NOMO-1 (cell line): Measurements from ENCODE around the gene CPEB3.

Source experiments
- DNase-seq, 2 experiments: peaks; one replicate each; lab custom pipeline; 2025; ENCODE audit not compliant: unreplicated experiment in 2 of 2; lab: John Stamatoyannopoulos, UW

Gene CPEB3

GRCh38 chr10:92110039-92110794 is 180.7 kb downstream of the CPEB3 start:
- DNase-seq: peak in 1 of 2 experiments; percentile 40

DNA sequence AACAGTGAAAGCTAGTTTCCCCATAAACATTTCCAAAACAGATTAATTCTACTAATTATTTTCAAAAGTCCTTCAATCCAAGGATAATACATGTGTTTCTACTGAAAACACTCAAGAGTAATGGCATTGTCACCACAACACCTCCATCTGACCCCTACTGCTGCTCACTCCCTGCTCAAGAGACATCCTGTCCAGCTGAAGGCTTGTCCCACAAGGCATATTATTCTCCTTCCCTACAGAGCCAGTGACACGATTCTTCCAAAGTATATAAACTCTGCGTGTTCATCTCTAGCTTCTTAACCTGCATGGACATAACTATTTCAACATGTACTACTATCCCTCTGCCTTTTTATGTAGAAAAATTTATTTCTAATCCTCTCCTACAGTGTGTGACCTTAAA is 182.1 kb downstream of the CPEB3 start:
- no peak for DNase-seq

DNA sequence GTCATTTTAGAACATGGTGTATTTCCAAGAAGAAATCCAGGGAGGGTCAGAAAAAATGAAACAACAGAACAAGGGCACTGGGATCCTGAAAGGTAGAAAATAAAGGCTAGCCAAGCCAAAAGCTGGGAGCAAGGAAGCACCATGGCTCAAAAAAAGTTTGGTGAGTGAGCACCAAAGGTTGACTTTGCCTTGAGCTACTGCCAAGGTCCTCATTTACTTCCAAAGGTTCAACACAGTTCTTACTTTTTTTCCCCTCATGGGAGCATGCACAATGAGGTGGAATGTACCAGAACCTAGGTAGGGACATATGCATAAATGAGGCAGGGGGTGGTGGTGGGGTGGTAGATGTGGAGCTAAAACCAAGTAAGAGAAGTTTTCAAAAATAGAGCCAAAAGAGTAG is 182.8 kb downstream of the CPEB3 start:
- DNase-seq: no peak

DNA sequence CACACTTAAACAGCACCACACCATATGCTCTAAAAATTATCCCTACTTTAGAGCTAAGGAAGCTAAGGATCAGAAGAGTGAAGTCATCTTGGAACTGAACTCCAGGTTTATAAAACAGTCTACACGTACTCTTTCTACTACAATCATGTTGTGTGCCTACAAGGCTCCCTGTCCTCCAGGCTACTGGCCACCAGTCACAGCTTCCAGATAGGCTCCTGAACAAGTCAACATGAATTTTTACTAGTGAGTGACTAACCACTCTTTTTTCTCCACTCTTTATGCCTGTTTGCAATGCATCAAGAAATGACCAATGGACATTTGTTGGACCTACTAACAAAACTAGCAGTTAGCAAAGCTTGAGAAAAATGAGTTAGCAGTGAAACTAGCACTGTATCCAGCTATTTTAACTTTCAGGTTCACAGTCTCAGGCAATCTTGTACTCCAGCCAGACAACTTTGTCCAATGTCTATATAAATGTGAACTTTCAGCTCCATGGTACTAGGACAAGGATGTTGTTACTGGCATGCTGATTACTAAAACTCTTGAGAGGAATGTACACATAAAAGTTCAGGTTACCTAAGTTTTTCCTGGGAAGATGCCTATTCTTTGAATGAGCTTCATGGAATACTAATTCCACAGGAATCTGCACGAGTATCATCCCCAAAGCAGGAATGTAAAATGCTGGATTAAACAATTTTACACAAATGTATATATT is 187.3 kb downstream of the CPEB3 start:
- no peak for DNase-seq

GRCh38 chr10:92102601-92103213 is 188.2 kb downstream of the CPEB3 start:
- DNase-seq: no peak

- no peak for DNase-seq
Measured at GRCh38 chr10:92094960-92095359, 195.9 kb downstream of the CPEB3 start.

DNA sequence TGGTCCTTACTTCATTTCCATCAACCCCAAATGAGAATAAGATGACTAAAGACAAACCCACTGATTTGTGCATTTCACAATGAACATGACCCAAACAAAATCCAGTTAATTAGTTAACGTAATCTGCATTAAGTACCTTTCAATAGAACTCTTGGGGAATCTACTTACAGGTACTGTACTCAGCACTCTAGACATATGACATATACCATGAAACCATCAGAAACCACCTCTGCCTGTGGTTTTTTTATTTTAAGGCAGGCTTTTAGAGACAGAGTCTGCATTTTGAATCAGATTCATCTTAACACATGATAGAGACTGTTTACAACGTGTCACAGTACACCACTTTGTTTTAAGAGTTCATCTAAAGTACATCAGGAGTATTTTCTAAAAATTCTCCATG is 198.9 kb downstream of the CPEB3 start:
- DNase-seq: no peak

- DNase-seq: peak; percentile 77 to 86
Measured at GRCh38 chr10:92087750-92088395, 203.0 kb downstream of the CPEB3 start.

GRCh38 chr10:92082583-92083280 is 208.1 kb downstream of the CPEB3 start:
- DNase-seq: peak in 1 of 2 experiments; percentile 5

DNA sequence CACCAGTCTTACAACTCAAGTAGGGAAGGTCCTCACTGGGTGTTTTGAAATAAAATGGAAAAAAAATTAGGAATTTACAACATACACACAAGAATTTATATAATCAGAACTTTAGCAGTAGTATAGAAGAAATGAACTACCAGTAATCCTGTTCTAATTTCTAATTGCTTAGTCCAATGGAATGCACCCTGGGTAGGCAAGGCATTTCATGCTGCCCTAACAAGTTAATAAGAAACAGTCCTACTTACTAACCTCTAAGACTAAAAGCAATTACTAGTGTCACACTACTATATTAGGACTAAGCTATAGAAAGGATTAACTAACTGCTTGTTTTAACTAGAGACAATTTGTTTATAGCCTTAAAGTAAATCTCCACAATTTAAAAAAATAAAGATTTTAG is 209.2 kb downstream of the CPEB3 start:
- DNase-seq: no peak

- no peak for DNase-seq
Measured at GRCh38 chr10:92080244-92080643, 210.6 kb downstream of the CPEB3 start.

GRCh38 chr10:92079003-92079402 is 211.9 kb downstream of the CPEB3 start:
- DNase-seq: no peak

DNA sequence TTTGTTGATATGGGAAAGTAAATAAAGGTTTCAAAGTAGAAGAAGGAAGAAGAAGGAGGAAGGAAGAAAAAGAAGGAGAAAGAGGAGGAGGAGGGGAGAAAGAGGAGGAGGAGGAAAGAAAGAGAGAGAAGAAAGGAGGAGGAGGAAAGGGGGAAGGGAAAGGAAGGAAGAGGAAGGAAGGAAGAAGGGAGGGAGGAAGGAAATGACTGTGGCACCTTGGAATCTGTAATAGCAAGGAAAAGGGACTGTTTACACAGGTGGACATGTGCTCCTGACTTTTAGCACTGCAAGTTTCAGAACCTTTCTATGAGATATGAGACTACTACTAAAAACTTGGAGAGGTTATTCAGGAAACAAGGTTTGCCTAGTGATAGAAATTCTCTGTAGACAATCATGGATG is 214.2 kb downstream of the CPEB3 start:
- no peak for DNase-seq

DNA sequence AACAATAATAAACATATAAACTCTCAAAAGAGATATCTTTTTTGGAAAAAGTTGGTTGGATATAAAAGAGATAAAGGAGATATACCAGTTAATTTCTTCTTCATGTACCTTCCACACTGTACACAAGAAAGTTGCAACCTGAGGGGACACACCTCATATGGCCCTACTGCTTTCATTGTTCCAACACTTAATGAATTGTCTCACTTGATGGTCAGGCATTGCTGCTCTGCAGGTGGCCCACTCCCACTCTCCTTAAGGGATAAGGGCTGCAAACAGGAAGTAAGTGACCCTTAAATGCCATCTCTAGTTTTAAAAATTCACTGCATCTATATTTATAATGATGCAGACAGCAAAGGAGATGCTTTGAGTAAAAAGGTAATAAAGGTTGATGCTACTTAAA is 215.0 kb downstream of the CPEB3 start:
- no peak for DNase-seq

GRCh38 chr10:92074126-92074887 is 216.6 kb downstream of the CPEB3 start:
- no peak for DNase-seq

DNA sequence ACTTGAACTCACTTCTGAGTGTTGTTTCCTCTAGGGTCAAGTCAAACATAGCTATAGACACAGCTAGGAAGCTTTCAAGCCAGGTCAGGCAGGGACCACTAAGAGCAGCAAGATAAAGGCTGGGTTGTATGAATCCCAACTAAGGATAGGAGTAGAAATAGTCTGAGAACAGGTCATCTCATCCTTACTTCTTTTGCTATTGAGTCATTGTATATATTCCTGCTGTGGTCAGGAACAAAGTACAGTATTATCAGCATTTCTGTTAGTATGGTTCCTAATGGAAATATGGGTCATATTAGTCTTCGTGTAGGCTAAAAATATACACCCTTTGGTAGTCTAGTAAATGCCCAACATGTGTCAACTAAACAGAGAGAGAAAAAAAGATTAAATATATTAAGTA is 222.0 kb downstream of the CPEB3 start:
- no peak for DNase-seq

- DNase-seq: no peak
Measured at GRCh38 chr10:92066386-92066785, 224.5 kb downstream of the CPEB3 start.

DNA sequence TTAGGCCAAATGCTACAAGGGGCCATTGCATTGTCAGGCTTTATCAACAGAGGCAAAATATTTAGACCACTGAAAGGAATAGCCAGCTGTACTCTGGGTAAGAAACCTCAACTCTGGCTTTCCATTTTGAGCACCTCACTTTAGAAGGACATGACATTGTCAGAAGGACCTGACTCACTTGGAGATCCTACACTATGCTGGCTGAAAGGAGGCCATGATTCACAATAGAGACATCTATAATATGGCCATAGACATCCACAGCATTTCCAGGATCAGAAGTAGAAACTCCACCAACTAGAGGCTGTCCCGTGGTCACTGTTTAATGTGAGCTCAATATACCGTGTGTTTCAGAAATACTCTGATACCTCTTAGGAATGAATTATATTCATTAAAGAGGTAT is 226.4 kb downstream of the CPEB3 start:
- DNase-seq: no peak

- no peak for DNase-seq
Measured at GRCh38 chr10:92062273-92062672, 228.6 kb downstream of the CPEB3 start.

DNA sequence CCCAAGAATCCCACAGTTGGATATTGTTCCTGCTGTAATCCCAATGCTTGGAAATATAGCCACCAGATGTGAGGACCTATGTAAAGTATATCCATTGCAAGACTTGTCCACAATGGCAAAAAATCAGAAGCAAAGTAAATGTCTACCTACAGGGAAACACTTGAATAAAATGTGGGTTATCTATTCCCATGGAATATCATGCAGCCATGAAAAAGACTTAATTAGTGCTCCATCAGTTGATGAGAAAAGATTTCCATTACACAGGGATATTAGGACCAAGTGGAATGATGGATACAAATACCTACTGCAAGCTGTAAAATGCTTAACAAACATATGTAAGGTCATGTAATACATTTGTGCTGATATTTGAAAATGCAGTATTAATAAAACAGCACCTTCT is 236.1 kb downstream of the CPEB3 start:
- DNase-seq: no peak
